ENCODE data around the gene CEACAM5.

CEACAM5 gene

GRCh38 chr19:41708481-41708880, at the start of gene CEACAM5:
CEACAM5 (plus strand) TSS chr19:41708626; CDS start chr19:41708732, 106 bp downstream.
- TF ChIP-seq CTCF (IDR thresholded peaks at IDR 0.05; ENCODE audit: low read depth, low read length, missing control alignments), result no peak
- in situ Hi-C loops (cut with HindIII; ENCODE audit: low pct_ligation_motif_present, low sequenced_read_pairs), result no loop called here

GRCh38 chr19:41666075-41666474, 42.4 kb upstream of the CEACAM5 start:
- no peak for TF ChIP-seq CTCF (IDR thresholded peaks at IDR 0.05; ENCODE audit: low read depth, low read length, missing control alignments)
- no peaks in the 10 kb centered on the region for H3K36me3 ChIP-seq (replicated peaks)
- no peak overlapping the region for H3K27ac ChIP-seq
- no peak for DNase-seq
- H3K27me3 ChIP-seq (replicated peaks), result no peaks in the 10 kb centered on the region
- in situ Hi-C loops (cut with HindIII; ENCODE audit: low pct_ligation_motif_present, low sequenced_read_pairs), result no loop called here
- no peak overlapping the region for H3K4me3 ChIP-seq (ENCODE audit: low read depth, low read length)

More at GRCh38 chr19:41708481-41708880, at the start of gene CEACAM5:
- DNase-seq, result no peak
- Histone ChIP-seq H3K4me3 (ENCODE audit: low read depth, low read length) (no peak within 1 kb of the TSS), H3K27ac (no peak within 1 kb of the TSS), H3K27me3 (replicated peaks) (no peaks in the 10 kb centered on the region), H3K36me3 (replicated peaks) (no peaks in the 10 kb centered on the region)

DNA sequence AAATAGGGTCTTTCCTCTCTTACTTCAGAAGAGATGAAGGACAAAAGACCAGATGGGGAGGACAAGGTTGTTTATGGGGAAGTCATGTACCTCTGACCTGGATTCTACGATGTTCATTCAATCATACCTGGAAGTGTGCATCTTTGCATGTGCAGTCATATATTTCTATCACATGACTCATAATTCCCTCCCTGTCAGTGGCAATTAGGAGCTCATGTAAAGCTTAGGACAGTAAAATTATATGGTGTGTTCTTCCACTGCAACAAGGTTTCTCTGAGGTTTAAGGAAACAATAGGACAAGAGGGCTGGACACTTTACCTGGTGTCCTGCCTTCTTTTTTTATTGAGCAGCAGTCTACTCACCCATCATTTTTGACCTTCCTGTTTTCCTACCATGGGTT, 40.1 kb upstream of the CEACAM5 start:
- no peak for DNase-seq
- Histone ChIP-seq H3K36me3 (replicated peaks) (no peaks in the 10 kb centered on the region), H3K27ac (no peak overlapping the region), H3K27me3 (replicated peaks) (no peaks in the 10 kb centered on the region), H3K4me3 (ENCODE audit: low read depth, low read length) (no peak overlapping the region)
- in situ Hi-C loops (cut with HindIII; ENCODE audit: low pct_ligation_motif_present, low sequenced_read_pairs), result no loop called here
- TF ChIP-seq CTCF (IDR thresholded peaks at IDR 0.05; ENCODE audit: low read depth, low read length, missing control alignments), result no peak

DNA sequence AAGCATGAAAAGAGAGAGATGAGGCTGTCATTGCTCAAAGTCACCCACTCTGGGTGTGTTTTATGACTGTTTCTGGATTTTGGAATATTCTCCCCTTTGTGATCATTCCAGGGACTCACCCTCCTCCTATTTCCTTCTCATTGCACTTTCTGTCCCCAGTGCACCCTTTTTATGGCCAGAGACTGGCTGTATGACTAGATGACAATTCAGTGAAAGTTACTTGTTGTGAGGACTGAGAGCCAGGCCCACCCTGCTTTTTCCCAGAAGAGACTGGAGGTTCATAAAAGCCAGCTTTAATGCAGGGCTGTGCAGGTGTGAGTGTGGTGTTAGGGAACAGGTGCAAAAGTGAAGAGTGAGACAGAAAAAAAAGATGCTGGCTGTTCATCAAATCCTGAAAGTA, 37.7 kb upstream of the CEACAM5 start:
- no peak for TF ChIP-seq CTCF (IDR thresholded peaks at IDR 0.05; ENCODE audit: low read depth, low read length, missing control alignments)
- no peak overlapping the region for H3K4me3 ChIP-seq (ENCODE audit: low read depth, low read length)
- H3K27ac ChIP-seq, result no peak overlapping the region
- H3K36me3 ChIP-seq (replicated peaks), result no peaks in the 10 kb centered on the region
- H3K27me3 ChIP-seq (replicated peaks), result no peaks in the 10 kb centered on the region
- DNase-seq, result no peak
- in situ Hi-C loops (cut with HindIII; ENCODE audit: low pct_ligation_motif_present, low sequenced_read_pairs), result no loop called here

DNA sequence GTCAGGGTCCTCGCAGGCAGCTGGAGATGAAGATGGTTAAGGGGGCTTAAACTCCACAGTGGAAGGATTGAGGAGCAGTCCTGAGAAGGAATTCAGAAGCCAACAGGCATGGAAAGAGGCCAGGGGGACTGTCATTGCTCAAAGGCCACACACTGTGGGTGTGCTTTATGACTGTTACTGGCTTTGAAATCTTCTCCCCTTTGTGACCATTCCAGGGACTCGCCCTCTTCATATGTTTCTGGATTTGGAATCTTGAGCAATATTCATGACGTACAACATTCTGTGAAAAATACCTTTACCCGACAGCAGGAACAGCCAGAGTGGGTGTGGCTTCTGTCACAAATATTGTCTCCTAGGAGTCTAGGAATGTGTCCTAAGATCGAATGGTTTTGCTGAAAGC, 36.9 kb upstream of the CEACAM5 start:
- TF ChIP-seq CTCF (IDR thresholded peaks at IDR 0.05; ENCODE audit: low read depth, low read length, missing control alignments), result no peak
- Histone ChIP-seq H3K4me3 (ENCODE audit: low read depth, low read length) (no peak overlapping the region), H3K27me3 (replicated peaks) (no peaks in the 10 kb centered on the region), H3K27ac (no peak overlapping the region), H3K36me3 (replicated peaks) (no peaks in the 10 kb centered on the region)
- in situ Hi-C loops (cut with HindIII; ENCODE audit: low pct_ligation_motif_present, low sequenced_read_pairs), result no loop called here
- no peak for DNase-seq

- Histone ChIP-seq H3K36me3 (replicated peaks) (no peaks in the 10 kb centered on the region), H3K27ac (no peak overlapping the region), H3K4me3 (ENCODE audit: low read depth, low read length) (no peak overlapping the region), H3K27me3 (replicated peaks) (no peaks in the 10 kb centered on the region)
- TF ChIP-seq CTCF (IDR thresholded peaks at IDR 0.05; ENCODE audit: low read depth, low read length, missing control alignments), result no peak
- in situ Hi-C loops (cut with HindIII; ENCODE audit: low pct_ligation_motif_present, low sequenced_read_pairs), result no loop called here
- no peak for DNase-seq
Observed at GRCh38 chr19:41682437-41682836, 26.0 kb upstream of the CEACAM5 start.

Measured in brain microvascular endothelial cell (primary cell).